Transverse colon (tissue), 4 donors: ENCODE measurements around the gene SLC2A1. TPM values are rescaled to one million over a fixed set of nuclear protein-coding genes. Genes with fewer than 3 reads are reported as not detected.

ENCODE experiments used
- DNase-seq: peaks from one replicate; pipeline ENCODE4 v3.0.0-alpha.2; 2019
- H3K27ac ChIP-seq, 4 donors: fragments of 200-600 bp; sonication (generic); 2 replicates each; pipeline ENCODE4 v1.5.1; 2016 to 2018; ENCODE audit warnings: inconsistent platforms in 4 of 4
- H3K27me3 ChIP-seq: fragments of 200-600 bp; sonication (generic); 2 replicates; pipeline ENCODE4 v1.5.1; 2017; ENCODE audit warnings: inconsistent platforms
- H3K36me3 ChIP-seq, 4 donors: fragments of 200-600 bp; sonication (generic); 2 replicates each; pipeline ENCODE4 v1.5.1; 2017 to 2019; ENCODE audit warnings: inconsistent platforms in 4 of 4
- H3K4me1 ChIP-seq, 4 donors: fragments of 200-600 bp; sonication (generic); 2 replicates each; pipeline ENCODE4 v1.5.1; 2017 to 2020; ENCODE audit warnings: inconsistent platforms in 4 of 4
- H3K4me3 ChIP-seq, 4 donors: fragments of 200-600 bp; sonication (generic); 1 replicate in 1 of 4; 2 replicates in 3 of 4; pipeline versions ENCODE4 v1.5.1 to v1.6.1; 2017 to 2019; ENCODE audit warnings: inconsistent platforms in 4 of 4
- H3K9me3 ChIP-seq, 2 donors: fragments of 200-600 bp; sonication (generic); 2 replicates each; pipeline ENCODE4 v1.5.1; 2017 to 2019; ENCODE audit warnings: inconsistent platforms in 2 of 2
- EP300 ChIP-seq: sonication (generic); formaldehyde crosslinking; IDR thresholded peaks from one replicate; pipeline ENCODE4 v1.6.1; 2017; ENCODE audit warnings: antibody characterized with exemption, low read depth
- POLR2A ChIP-seq: fragments of 450-650 bp; IDR thresholded peaks from one replicate; pipeline ENCODE4 v1.6.1; 2016; ENCODE audit warnings: antibody characterized with exemption, mild to moderate bottlenecking, moderate library complexity
- POLR2AphosphoS5 ChIP-seq, 3 donors: sonication (generic); formaldehyde crosslinking; IDR thresholded peaks; one replicate each; pipeline ENCODE4 v1.6.1; 2016; ENCODE audit warnings: antibody characterized with exemption in 3 of 3
- WGBS, 2 donors: methylation state at CpG; one replicate each; pipeline ENCODE4 v1.1.5; 2018; ENCODE audit warnings: low coverage in 1 of 2; 5-methylcytosine and 5-hydroxymethylcytosine counted together
- in situ Hi-C, 4 donors: fragments of 200-750 bp; cut with MboI; loops; one replicate each; pipeline versions ENCODE4 v1.15.0 to v1.15.1; 2017; ENCODE audit warnings: low sequenced_read_pairs in 3 of 4, low pct_ligation_motif_present in 1 of 4, low pct_unique_long_range_greater_than_20kb in 1 of 4
- intact Hi-C: fragments of 100-400 bp; cut with DNase I; formaldehyde crosslinking; loops from one replicate; pipeline ENCODE4 v1.15.1; 2023; ENCODE audit warnings: low total_unique reads
- total RNA-seq, 4 donors: library from RNA; depleted of rRNA; stranded (reverse); fragments of >200 nt; gene quantifications; one replicate each; pipeline ENCODE4 v1.1.0, GENCODE V29; 2016
- TF ChIP-seq, protein P1 (sequence below), 5 experiments: fragments of 200-600 bp in 3 of 5; fragments of 450-650 bp in 2 of 5; sonication (generic) in 3 of 5; IDR thresholded peaks; 1 replicate in 2 of 5; 2 replicates in 3 of 5; pipeline ENCODE4 v1.5.1; 2016 to 2017; ENCODE audit warnings: antibody characterized with exemption in 5 of 5, inconsistent platforms in 3 of 5, mild to moderate bottlenecking in 2 of 5, moderate library complexity in 1 of 5

Gene SLC2A1
- total RNA-seq, 4 donors from 2014 or later, result 37.2 to 98.9 (median 69.1) TPM

DNA sequence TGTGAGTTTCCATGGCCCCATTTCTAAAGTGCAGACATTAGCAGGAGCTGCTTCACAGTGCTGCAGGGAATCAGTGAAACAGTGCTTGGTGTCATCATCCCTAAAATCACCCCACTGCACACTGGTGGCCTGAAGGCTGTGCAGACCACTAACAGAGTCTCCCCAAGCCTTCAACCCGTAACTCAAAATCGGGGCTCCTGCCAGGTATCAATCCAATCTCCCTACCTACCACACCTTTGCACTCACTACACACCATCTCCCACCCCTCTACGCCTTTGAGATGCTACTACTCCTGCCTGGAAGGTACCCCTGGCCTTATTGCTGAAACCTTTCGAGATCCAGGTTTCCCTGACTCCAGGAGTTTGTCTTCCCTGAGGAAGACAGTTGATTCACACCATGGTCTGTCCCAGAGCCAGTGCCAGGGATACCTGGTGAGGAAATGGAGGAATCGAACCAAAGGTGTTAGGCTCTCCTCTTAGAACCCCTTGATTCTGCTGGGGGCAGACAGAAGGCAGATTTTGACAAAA, 25.5 kb downstream of the SLC2A1 start:
- no peak for DNase-seq
- 92% methylated on average over 5 of the region's 5 CpGs; no CpG with 5 or more reads in 1 of the 2 donors for WGBS, 2 donors
- Histone ChIP-seq H3K36me3 (peaks cover 0 to 15% (median 0%) of the 10 kb centered on the region in 4 donors), H3K4me3 (no peak overlapping the region), H3K9me3 (no peaks in the 10 kb centered on the region), H3K27ac (peak overlapping the region; percentile 84 to 88 (median 87)), H3K4me1 (peaks cover 28 to 57% (median 50%) of the 10 kb centered on the region in 4 donors), H3K27me3 (no peaks in the 10 kb centered on the region)
- intact Hi-C loops, result no loop called here
- in situ Hi-C loops, result no loop called here
- TF ChIP-seq POLR2A (no peak), EP300 (no peak), POLR2AphosphoS5 (IDR thresholded peaks at IDR 0.05) (no peak)
- TF ChIP-seq, protein P1, sequence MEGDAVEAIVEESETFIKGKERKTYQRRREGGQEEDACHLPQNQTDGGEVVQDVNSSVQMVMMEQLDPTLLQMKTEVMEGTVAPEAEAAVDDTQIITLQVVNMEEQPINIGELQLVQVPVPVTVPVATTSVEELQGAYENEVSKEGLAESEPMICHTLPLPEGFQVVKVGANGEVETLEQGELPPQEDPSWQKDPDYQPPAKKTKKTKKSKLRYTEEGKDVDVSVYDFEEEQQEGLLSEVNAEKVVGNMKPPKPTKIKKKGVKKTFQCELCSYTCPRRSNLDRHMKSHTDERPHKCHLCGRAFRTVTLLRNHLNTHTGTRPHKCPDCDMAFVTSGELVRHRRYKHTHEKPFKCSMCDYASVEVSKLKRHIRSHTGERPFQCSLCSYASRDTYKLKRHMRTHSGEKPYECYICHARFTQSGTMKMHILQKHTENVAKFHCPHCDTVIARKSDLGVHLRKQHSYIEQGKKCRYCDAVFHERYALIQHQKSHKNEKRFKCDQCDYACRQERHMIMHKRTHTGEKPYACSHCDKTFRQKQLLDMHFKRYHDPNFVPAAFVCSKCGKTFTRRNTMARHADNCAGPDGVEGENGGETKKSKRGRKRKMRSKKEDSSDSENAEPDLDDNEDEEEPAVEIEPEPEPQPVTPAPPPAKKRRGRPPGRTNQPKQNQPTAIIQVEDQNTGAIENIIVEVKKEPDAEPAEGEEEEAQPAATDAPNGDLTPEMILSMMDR (IDR thresholded peaks at IDR 0.05), result no peak

DNA sequence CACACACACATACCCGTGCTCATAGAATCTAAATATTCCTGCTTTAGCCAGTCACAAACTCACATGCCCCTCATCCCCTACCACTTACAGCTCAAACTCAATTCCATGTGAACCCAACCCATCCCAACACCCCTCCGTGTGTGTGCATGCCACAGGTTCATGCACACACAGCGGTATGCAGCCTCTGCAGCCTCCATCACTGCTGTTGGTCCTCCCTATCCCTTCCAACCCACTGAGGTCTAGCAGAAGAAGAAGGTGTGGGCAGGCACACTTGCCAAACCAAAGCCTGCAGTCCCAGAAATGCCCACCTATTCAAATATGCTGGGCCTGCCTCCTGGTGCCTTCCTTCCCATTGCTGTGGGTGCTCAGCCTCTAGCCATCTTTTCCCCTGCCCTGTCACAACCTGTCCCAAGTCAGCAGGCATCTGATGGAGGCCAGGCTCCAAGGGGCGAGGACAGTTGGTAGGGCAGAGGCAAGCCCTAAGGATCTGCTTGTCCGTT, 26.2 kb downstream of the SLC2A1 start:
- Histone ChIP-seq H3K9me3 (no peaks in the 10 kb centered on the region), H3K27ac (peak overlapping the region; percentile 84 to 88 (median 87)), H3K4me3 (no peak overlapping the region), H3K36me3 (peaks cover 0 to 15% (median 2%) of the 10 kb centered on the region in 4 donors), H3K27me3 (no peaks in the 10 kb centered on the region), H3K4me1 (peaks cover 25 to 50% (median 43%) of the 10 kb centered on the region in 4 donors)
- TF ChIP-seq EP300 (no peak), POLR2AphosphoS5 (IDR thresholded peaks at IDR 0.05) (no peak), POLR2A (no peak)
- TF ChIP-seq, protein P1 (IDR thresholded peaks at IDR 0.05), result no peak
- in situ Hi-C loops, result no loop called here
- no peak for DNase-seq
- intact Hi-C loops, result no loop called here
- WGBS, 2 donors, result 74% methylated on average over 5 of the region's 5 CpGs; no CpG with 5 or more reads in 1 of the 2 donors

DNA sequence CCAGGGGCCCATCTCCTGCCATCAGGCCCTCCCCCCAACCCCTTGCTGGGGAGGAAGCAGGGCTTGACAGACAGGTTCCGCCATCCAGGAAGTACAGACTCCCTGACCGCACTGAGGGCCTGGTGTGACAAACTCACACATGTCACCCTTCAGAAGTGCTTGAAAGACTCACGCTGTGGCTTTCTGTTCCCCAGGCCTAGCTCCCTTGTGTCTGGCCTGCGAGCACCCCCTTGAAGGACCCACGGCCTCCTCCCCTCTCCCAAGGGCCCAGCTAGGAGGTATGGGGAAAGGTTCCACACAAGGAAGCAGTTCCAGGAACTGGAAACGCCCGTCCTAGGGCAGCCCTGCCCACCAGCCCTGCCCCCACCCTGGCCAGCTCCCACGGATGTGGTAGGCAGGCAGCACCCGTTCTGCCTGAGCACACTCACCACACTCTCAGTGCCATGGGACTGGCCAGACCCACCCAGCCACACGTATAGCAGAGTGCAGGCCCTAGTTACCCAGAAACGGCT, 26.7 kb downstream of the SLC2A1 start:
- intact Hi-C loops, result no loop called here
- in situ Hi-C loops, result no loop called here
- H3K9me3 ChIP-seq, result no peaks in the 10 kb centered on the region

DNA sequence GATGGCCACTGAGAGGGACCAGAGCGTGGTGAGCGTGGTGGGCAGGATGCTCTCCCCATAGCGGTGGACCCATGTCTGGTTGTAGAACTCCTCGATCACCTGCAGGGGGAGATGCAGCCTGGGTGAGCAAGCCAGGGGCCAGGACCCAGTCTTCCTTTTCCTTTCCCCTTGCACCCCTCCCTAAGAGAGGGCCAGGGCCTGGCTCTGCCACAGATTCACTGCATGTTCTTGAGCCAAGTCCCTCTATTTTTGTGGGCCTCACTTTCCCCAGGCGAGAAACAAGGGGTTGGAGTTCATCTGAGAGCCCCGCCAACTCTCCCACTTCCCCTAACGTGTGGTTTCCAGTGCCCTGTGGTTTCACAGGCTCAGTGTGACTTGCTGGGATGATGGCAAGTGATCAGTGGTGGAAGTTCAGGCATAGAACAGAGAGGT, 27.5 kb downstream of the SLC2A1 start:
- in situ Hi-C loops (no loop called here), intact Hi-C loops (no loop called here)
- Histone ChIP-seq H3K9me3 (no peaks in the 10 kb centered on the region), H3K27me3 (no peaks in the 10 kb centered on the region), H3K27ac (peak overlapping the region; percentile 84 to 88 (median 87)), H3K36me3 (peaks cover 0 to 22% (median 7%) of the 10 kb centered on the region in 4 donors), H3K4me3 (no peak overlapping the region), H3K4me1 (peaks cover 16 to 37% (median 30%) of the 10 kb centered on the region in 4 donors)
- DNase-seq, result peak; percentile 59
- TF ChIP-seq POLR2AphosphoS5 (IDR thresholded peaks at IDR 0.05) (no peak), POLR2A (no peak)
- TF ChIP-seq, protein P1 (IDR thresholded peaks at IDR 0.05), result peak; percentile 45 to 76 (median 58)
- WGBS, 2 donors, result 54% methylated on average over 7 of the region's 7 CpGs; no CpG with 5 or more reads in 1 of the 2 donors

More for the DNA sequence above, 26.7 kb downstream of the SLC2A1 start:
- no peaks in the 10 kb centered on the region for H3K27me3 ChIP-seq
- DNase-seq, result peak; percentile 91
- 31% methylated on average over 11 of the region's 11 CpGs; no CpG with 5 or more reads in 1 of the 2 donors for WGBS, 2 donors
- H3K4me3 ChIP-seq, result no peak overlapping the region
- peak overlapping the region; percentile 84 to 88 (median 87) for H3K27ac ChIP-seq
- H3K4me1 ChIP-seq, result peaks cover 24 to 45% (median 38%) of the 10 kb centered on the region in 4 donors
- TF ChIP-seq POLR2A (peak; percentile 32), POLR2AphosphoS5 (IDR thresholded peaks at IDR 0.05) (peak in 2 of 3 donors; percentile 45 to 65)
- TF ChIP-seq, protein P1 (IDR thresholded peaks at IDR 0.05), result no peak
- peaks cover 0 to 18% (median 5%) of the 10 kb centered on the region in 4 donors for H3K36me3 ChIP-seq
